HG03457 (cell line): Measurements from ENCODE around the gene NACC1.
"Not testable (repeated sequence)": the region's sequence is repeated elsewhere in the genome, so short reads cannot be mapped to it uniquely, and the experiment has no call there.

Experiments used
- ATAC-seq: cut with Tn5 transposase; IDR thresholded peaks from one replicate; pipeline ENCODE4 v1.9.1; 2021; ENCODE audit warnings: moderate number of reproducible peaks; ENCODE audit not compliant: unreplicated experiment

NACC1 gene

DNA sequence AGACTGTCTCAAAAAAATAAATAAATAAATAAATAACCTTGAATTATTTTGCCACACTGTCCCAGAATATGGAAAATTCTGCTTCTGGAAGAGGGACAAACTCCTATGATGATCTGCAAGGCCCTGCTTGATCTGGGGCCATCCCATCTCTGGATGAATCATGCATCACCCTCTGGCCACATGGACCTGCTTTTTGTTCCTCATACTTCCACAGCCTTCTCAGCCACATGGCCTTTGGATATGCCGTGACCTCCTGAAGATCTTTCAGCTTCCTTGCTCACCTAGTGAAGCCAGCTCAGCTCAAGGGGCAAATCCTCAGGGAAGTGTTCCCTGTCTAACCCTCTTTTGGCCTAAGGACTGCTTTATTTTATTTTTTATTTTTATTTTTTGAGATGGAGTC is 42.5 kb downstream of the NACC1 start:
- no peak for ATAC-seq

DNA sequence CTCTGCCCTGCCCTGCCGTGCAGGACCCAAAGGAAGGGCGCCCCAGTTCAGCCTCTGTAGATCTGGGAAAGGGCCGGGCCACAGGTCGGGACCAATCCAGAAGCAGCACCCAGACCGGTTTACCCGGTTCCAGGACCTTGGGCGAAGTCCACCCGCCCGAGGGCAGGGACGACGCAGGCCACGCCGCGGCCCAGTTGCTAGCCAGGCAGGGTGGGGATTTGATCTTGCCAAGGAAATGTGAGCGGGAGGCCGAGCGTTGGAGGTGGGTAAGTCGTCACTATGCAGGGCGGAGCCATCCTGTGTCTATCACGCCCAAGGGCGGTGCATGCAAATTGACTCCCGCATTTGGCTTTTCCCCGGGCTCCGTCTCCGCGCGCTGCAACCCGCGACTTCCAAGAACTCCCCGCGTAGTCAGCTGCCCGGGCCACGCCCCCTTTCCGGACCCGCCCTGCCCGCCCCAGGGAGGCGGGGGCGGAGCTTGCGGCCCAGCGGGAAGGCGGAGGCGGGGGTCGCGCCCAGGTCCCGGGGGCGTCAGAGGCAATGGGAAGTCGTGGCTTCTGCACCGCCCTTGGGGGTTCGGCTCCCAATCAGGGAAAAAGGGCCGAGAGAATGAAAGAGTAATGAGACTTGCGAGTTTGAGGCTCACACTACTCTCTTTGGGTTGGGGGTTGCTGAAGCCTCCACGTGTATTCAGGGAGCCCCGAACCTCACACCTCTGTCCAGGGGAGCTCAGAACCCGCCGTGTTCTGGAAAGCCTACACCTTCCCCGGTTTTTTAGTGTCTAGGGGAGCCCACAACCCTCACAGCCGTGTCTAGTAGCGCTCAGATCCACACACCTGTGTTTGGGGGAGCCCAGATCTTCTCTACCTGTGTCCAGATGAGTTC is 44.9 kb downstream of the NACC1 start:
- ATAC-seq: no peak

DNA sequence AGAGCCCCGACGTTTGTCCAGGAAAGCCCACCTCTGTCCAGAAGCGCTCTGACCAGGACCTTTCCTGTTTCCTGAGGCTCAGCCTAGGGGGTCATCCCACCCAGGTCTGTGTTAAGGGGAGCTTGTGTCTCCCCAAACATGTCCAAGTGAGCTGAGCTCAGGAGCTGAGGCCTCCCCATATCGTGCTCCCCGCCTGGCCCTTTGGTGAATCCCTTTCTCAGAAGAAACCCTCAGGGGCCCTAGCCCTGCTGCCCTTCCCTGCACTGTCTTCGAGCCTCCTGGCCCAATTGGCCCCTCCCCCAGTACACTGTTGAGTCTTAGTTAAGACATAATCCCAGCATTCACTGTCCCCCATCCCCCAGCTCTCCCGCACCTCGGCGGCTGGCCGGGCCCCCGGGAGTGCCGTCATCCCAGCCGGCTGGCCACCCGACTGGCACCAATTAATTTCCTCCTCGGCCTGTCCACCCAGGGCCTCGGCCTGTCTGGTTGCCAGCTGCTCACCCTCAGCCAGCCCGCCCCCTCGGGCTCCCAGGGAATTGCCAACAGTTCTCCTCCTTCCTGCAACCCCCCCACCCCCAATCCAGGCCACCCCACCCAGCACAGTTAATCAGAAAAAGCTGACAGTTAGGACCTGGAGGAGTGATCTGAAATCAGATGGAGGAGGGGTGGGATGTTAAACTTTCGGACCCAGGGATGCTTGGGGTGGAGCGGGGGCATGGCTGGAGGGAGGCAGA is 45.7 kb downstream of the NACC1 start:
- no peak for ATAC-seq

DNA sequence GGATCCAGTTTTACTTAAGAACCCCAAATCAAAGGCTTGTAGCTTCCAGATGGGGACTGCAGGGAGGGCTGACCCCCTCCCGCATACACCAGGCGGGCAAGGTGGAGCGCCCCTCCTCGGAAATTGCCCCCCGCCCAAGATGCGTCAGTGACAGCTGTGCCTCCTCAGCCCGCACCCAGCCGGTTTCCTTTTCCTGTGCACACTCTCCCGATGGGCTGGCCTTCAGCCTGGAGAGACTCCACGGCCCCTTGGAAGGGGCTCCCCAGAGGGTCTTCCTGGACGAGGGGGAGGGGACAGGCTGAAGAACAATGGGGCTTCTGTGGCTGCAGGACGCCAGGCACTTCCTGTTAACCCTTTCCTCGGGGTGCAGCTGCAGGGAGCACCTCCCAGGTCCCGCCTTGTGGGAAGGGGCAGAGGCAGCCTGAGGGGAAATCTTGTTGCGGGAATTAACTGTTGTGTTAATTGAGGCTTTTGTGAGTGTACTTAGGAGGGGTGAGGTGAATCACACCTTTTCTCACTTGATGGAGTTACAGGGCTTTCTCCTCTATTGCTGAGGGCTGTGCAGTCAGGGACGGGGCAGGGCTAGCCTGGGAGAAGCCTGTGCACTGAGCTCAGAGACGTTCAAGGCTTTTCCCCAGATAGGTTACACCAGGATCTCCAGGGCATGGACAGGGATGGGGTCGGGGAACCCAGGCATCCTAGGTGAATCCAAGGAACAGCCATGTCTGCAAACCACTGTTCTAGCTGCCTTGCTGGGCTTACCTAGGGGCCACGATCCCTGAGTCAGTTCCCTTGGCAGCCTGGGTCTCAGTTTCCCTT is 46.5 kb downstream of the NACC1 start:
- ATAC-seq: no peak

DNA sequence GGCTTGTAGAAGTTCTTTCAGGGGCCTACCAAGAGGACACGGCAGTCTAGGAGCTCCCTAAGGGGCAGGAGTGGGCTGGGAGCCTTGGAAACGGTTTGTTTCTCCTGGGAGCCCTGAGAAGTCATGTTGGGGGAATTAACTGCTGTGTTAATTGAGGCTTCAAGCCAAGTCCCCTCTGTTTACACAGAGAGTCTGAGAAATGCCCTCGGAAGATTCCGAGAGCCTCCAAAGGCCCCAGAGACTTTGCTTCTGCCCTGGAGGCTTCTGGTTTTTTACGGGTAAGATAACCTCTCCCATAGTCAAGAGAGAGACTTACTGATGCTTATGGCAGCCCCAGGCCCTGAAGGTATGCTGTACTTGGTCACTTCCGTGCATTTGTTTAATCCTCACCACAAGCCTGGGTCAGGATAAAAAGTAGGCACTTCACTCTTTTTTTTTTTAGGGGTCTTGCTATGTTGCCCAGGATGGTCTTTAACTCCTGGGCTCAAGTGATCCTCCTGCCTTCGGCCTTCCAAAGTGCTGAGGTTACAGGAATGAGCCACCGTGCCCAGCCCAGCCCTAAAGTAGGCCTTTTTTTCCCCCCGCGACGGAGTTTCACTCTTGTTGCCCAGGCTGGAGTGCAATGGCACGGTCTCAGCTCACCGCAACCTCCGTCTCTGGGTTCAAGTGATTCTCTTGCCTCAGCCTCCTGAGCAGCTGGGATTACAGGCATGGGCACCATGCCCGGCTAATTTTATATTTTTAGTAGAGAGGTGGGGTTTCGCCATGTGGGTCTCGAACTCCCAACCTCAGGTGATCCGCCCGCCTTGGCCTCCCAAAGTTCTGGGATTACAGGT is 47.3 kb downstream of the NACC1 start:
- no peak for ATAC-seq

DNA sequence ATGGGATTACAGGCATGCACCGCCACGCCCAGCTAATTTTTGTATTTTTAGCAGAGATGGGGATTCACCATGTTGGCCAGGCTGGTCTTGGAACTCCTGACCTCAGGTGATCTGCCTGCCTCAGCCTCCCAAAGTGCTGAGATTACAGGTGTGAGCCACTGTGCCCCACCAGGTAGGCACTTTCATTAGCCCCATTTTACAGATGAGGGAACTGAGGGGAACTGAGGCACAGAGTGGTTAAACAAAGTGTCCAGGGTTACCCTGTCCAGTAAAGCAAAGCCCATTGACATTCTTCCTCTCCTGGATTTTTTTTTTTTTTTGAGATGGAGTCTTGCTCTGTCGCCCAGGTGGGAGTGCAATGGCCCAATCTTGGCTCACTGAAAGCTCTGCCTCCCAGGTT is 48.1 kb downstream of the NACC1 start:
- not testable (repeated sequence) for ATAC-seq

DNA sequence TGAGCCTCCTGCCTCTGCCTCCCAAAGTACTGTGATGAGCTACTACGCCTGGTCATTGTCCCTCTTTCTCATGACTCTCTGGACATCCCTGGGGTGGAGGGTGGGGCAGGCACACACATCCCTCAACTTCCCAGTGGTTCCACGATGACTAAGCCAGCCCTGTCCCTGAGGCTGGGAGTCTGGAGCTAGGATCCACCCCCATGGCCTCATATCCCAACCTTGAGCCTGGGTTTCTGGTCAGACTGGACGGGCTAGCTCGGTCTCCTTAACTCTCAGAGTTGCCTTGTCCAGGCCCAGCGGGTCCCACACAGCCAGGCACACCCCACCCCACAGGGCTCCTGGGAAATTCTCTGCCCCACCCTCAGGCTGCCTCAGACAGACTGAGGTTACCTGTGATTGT is 51.7 kb downstream of the NACC1 start:
- no peak for ATAC-seq

DNA sequence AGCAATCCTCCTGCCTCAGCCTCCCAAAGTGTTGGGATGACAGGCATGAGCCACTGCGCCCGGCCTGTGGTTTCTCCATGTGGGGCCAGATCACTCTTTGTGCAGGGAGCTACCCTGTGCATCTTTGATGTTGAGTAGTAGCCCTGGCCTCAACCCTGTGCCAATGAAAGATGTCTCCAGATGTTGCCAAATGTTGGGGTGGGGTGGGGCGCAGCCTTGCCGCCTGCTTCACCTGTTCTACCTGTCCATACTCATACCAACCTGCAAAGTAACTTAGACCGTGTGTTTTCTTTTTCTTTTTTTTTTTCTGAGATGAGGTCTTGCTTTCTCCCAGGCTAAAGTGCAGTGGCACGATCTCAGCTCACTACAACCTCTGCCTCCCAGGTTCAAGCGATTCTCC is 53.1 kb downstream of the NACC1 start:
- ATAC-seq: no peak

DNA sequence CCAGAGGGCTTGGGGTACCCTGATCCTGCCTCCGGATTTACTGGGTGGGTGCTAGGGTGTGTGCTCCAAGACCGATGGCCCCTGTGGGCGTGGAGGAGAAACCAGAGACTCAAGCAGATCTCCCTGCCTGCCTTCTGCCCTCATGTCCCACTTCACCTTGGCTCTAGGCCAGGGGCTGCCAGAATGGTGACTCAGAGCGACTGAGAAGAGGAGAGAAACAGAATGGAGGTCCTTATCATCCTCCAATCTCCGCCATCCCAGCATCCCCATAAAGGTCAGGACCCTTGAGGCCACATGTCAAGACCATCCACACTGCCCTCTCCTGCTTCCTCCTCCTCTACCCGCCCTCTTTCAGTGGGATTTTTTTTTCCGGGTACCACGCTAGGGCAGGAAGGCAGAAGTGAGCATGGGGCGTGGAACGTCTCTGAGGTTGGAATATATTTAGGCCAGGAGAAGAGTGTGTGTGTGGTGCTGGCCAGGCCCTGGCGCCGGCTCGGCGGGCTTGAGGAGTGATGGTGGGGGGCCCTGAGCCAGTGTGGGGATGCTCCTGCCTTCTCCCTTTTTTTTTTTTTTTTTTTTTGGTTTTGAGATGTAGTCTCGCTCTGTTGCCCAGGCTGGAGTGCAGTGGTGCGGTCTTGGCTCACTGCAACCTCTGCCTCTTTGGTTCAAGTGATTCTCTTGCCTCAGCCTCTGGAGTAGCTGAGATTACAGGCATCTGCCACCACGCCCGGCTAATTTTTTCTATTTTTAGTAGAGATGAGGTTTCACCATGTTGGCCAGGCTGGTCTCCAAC is 54.5 kb downstream of the NACC1 start:
- ATAC-seq: no peak

DNA sequence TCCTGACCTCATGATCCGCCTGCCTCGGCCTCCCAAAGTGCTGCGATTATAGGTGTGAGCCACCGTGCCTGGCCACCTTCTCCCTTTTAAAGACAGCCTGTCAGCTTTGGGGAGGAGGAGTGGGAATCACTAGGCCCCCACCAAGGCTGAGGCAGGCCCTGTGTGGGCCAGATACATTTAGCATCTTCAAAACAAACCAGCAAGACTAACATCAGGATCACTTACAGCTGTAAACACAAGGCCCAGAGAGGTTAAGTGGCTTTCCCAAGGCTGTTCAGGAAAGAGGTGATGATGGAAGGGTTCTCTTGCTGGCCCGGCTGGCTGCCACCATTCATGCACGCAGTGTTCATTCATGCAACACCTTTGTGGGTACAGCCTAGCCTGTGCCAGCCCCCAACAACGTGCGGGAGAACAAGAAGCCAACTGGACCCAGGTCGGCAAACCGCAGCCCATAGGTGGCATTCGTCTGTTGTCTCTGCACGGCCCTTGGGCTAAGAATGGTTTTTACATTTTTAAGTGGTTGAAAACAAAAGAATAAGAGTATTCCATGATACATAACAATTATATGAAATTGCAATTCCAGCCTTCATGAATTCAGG is 55.2 kb downstream of the NACC1 start:
- ATAC-seq: no peak

DNA sequence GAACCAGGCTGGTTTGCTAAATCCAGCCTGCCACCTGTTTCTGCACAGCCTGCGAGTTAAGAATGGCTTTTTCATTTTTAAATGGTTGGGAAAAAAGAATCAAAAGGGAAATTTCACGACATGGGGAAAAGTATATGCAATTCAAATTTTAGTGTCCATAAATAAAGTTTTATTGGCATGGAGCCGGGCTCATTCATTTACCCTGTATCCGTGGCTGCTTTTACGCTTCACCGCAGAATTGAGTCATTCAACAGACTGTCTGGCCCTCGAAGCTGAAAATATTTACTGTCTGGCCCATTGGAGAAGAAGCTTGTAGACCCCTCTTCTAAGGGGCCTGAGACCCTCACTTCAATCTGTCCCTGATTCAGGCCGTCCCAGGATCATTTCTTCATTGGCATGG is 58.3 kb downstream of the NACC1 start:
- no peak for ATAC-seq

DNA sequence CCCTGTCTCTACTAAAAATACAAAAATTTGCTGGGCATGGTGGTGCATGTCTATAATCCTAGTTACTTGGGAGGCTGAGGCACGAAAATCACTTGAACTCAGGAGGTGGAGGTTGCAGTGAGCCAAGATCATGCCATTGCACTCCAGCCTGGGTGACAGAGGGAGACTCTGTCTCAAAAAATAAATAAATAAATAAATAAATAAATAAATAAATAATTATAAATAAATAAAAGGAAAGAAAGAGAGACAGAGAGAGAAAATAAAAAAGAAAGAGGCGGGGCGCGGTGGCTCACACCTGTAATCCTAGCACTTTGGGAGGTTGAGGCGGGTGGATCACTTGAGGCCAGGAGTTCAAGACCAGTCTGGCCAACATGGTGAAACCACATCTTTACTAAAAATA is 59.5 kb downstream of the NACC1 start:
- not testable (repeated sequence) for ATAC-seq

DNA sequence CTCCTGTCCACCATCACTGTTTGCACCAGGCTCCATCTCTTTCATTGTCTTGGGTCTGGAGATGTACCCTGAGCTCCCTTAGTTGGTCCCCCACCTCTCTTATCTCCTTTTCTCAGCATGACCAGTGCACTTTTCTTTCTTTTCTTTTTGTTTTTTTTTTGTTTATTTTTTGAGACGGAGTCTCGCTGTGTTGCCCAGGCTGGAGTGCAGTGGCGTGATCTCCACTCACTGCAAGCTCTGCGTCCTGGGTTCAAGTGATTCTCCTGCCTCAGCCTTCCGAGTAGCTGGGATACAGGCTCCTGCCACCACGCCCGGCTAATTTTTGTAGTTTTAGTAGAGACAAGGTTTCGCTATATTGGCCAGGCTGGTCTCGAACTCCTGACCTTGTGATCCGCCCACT is 60.2 kb downstream of the NACC1 start:
- ATAC-seq: not testable (repeated sequence)

DNA sequence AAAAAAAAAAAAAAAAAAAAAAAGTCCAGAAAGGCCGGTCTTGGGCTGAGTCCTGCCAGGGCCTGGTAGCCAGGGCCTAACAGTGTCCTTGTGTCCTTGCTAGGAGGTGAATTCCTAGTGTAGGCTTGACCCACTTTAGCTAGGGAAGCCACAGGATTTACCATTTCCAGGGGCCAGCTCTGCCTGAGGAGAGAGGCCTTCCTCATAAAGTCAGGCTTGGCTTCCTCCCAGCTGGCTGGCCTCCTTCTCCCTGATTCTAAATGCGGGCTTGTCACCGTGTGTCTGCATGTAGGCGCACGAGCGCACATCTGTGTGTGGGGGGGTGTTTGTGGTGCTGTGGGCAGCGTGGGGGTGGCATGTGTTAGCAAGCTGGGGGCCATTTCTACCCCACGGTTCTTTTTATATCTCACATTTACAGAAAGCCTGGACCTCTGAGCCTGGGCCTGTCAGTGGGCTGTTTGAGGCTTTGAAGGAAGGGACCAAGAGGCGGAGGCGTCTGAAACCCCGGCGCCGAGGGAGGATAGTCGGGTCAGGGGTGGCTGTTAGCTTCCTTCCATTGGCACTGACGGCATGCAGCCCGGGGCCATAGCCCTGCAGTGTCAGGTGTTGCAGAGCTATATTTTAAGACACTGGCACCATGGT is 63.8 kb downstream of the NACC1 start:
- no peak for ATAC-seq

DNA sequence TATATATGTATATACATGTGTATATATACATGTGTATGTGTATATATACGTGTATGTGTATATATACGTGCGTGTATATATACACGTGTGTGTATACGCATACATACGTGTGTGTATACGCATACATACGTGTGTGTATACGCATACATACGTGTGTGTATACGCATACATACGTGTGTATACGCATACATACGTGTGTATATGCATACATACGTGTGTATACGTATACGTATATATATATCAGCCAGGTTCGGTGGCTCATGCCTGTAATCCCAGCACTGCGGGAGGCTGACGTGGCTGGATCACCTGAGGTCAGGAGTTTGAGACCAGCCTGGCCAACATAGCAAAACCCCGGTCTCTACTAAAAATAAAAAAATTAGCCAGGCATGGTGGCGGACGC is 66.9 kb downstream of the NACC1 start:
- ATAC-seq: not testable (repeated sequence)

DNA sequence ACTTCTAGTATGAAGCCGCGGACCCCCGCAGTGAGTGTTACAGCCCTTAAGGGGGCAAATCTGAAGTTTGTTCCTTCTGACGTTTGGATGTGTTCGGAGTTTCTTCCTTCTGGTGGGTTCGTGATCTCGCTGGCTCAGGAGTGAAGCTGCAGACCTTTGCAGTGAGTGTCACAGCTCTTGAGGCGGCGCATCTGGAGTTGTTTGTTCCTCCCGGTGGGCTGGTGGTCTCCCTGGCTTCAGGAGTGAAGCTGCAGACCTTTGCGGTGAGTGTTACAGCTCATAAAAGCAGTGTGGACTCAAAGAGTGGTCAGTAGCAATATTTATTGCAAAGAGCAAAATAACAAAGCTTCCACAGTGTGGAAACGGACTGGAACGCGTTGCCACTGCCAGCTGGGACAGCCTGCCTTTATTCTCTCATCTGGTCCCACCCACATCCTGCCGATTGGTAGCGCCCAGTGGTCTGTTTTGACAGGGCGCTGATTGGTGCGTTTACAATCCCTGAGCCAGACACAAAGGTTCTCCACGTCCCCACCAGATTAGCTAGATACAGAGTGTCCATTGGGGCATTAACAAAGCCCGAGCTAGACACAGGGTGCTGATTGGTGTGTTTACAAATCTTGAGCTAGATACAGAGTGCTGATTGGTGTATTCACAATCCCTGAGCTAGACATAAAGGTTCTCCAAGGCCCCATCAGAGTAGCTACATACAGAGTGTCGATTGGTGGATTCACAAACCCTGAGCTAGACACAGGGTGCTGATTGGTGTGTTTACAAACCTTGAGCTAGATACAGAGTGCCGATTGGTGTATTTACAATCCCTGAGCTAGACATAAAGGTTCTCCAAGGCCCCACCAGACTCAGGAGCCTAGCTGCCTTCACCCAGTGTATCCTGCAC is 67.9 kb downstream of the NACC1 start:
- not testable (repeated sequence) for ATAC-seq

DNA sequence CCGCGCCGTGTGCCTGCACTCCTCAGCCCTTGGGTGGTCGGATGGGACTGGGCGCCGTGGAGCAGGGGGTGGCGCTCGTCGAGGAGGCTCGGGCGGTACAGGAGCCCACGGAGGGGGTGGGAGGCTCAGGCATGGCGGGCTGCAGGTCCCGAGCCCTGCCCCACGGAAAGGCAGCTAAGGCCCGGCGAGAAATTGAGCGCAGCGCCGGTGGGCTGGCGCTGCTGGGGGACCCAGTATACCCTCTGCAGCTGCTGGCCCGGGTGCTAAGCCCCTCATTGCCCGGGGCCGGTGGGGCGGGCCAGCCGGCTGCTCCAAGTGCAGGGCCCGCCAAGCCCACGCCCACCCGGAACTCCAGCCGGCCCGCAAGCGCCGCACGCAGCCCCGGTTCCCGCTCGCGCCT is 68.6 kb downstream of the NACC1 start:
- not testable (repeated sequence) for ATAC-seq

DNA sequence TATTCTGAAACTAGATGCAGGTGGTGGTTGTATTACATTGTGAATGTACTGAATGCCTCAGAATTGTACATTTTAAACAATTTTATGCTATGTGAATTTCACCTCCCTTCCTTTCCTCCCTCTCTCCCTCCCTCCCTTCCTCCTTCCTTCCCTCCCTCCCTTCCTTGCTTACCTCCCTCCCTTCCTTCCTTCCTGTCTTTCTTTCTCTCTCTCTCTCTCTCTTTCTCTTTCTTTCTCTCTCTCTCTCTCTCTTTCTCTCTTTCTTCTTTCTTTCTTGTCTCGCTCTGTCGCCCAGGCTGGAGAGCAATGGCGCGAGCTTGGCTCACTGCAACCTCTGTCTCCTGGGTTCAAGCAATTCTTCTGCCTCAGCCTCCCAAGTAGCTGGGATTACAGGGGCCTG is 69.4 kb downstream of the NACC1 start:
- ATAC-seq: no peak
